Activated naive CD8-positive, alpha-beta T cell treated with anti-CD3 and anti-CD28 coated beads for 36 hours (primary cell): ENCODE measurements around the gene THOP1. TPM values are rescaled to one million over a fixed set of nuclear protein-coding genes. Genes with fewer than 3 reads are reported as not detected.
"Not testable (repeated sequence)": the region's sequence is repeated elsewhere in the genome, so short reads cannot be mapped to it uniquely, and the experiment has no call there.

Experiments used
- DNase-seq: peaks from one replicate; pipeline ENCODE4 v3.0.0; 2021
- H3K27ac Mint-ChIP-seq: one replicate; pipeline ENCODE4 v1.8.0; 2022; ENCODE audit warnings: mild to moderate bottlenecking, moderate library complexity, mixed read lengths
- H3K27me3 Mint-ChIP-seq: one replicate; pipeline ENCODE4 v1.8.0; 2022; ENCODE audit warnings: mild to moderate bottlenecking, mixed read lengths
- H3K36me3 Mint-ChIP-seq: one replicate; pipeline ENCODE4 v1.8.0; 2021; ENCODE audit warnings: mild to moderate bottlenecking, mixed read lengths
- H3K4me1 Mint-ChIP-seq: one replicate; pipeline ENCODE4 v1.8.0; 2021; ENCODE audit warnings: mixed read lengths
- H3K4me3 Mint-ChIP-seq: one replicate; pipeline ENCODE4 v1.8.0; 2022; ENCODE audit warnings: mild to moderate bottlenecking, moderate library complexity, mixed read lengths
- H3K9me3 Mint-ChIP-seq: one replicate; pipeline ENCODE4 v1.8.0; 2022; ENCODE audit warnings: mixed read lengths
- total RNA-seq, 2 experiments: library from RNA; stranded (reverse); gene quantifications; one replicate each; pipeline ENCODE4 v1.2.3, GENCODE V29; 2021

THOP1 gene
- total RNA-seq, 2 experiments from 2014 or later, result 164 to 170 TPM

GRCh38 chr19:2811735-2812413, 26.6 kb downstream of the THOP1 start:
- Mint-ChIP-seq H3K36me3 (peaks cover 10% of the 10 kb centered on the region), H3K9me3 (no peaks in the 10 kb centered on the region), H3K4me3 (no peak overlapping the region), H3K4me1 (no peaks in the 10 kb centered on the region), H3K27ac (no peak overlapping the region), H3K27me3 (no peaks in the 10 kb centered on the region)
- no peak for DNase-seq

DNA sequence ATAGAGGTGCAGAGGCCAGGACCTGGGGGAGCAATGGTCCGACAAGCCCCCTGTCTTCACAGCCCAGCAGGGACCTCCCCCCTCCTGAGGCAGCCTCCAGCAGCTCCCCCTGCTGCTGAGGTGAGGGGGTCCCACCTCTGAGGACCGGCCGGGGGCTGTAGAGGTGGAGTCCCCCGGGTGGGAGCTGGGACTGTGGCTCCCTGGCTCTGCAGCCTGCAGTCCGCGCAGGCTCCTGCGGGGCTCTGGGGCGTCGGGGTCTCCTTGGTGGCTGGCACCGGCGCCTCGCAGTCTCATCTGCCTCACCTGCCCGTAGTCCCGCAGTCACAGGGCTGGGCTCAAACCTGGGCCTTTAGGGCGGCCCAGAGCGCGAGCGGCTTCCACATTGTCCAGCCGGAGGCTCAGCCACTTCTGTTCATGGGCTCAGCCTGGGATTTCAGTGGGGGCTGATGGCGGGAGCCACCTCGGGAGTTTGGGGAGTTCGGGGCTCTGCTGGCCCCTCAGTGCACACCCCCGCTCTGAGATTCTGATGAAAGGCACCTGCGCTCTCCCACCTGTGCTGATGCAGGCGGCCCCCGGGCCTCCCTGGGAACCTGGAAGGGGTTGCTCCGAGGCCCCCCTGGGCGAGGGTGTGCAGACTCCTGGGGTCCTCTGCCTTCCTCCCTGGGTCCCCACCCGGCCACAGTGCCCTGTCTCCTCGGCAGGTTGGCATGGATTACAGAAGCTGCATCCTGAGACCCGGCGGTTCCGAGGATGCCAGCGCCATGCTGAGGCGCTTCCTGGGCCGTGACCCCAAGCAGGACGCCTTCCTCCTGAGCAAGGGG, 27.3 kb downstream of the THOP1 start:
- DNase-seq, result no peak
- H3K27me3 Mint-ChIP-seq, result no peaks in the 10 kb centered on the region
- H3K36me3 Mint-ChIP-seq, result peaks cover 10% of the 10 kb centered on the region
- peaks cover 2% of the 10 kb centered on the region for H3K4me1 Mint-ChIP-seq
- H3K9me3 Mint-ChIP-seq, result no peaks in the 10 kb centered on the region
- H3K27ac Mint-ChIP-seq, result no peak overlapping the region
- no peak overlapping the region for H3K4me3 Mint-ChIP-seq

- Mint-ChIP-seq H3K27ac (no peak overlapping the region), H3K4me1 (peaks cover 2% of the 10 kb centered on the region), H3K36me3 (peaks cover 10% of the 10 kb centered on the region), H3K4me3 (no peak overlapping the region), H3K9me3 (no peaks in the 10 kb centered on the region), H3K27me3 (no peaks in the 10 kb centered on the region)
- no peak for DNase-seq
These were observed 28.2 kb downstream of the THOP1 start for GRCh38 chr19:2813235-2814160.

DNA sequence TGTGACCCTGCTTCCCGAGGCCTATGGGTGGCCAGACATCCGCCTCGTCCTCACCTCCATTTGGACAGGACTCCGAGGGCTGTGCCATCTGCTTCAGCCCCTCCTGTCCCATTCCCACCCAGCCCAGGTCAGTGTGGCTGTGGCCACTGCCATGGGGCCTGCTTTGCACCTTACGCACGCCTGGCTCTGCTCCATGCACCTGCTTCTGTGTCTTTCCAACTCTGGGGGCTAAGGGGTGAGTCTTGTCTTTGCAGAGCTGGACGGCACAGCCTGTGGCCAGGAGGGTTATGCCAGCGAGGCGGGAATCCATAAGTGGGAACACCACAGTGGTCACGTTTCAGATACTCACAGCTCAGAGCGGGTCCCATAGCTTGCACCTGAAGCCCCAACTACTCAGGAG, 29.1 kb downstream of the THOP1 start:
- Mint-ChIP-seq H3K9me3 (no peaks in the 10 kb centered on the region), H3K27ac (no peak overlapping the region), H3K4me1 (peaks cover 2% of the 10 kb centered on the region), H3K4me3 (no peak overlapping the region), H3K36me3 (peaks cover 4% of the 10 kb centered on the region), H3K27me3 (no peaks in the 10 kb centered on the region)
- no peak for DNase-seq

GRCh38 chr19:2815191-2815614, 29.9 kb downstream of the THOP1 start:
- Mint-ChIP-seq H3K27ac (no peak overlapping the region), H3K9me3 (no peaks in the 10 kb centered on the region), H3K27me3 (no peaks in the 10 kb centered on the region), H3K4me3 (no peak overlapping the region), H3K36me3 (peaks cover 4% of the 10 kb centered on the region), H3K4me1 (peaks cover 2% of the 10 kb centered on the region)
- no peak for DNase-seq

GRCh38 chr19:2815923-2816322, 30.6 kb downstream of the THOP1 start:
- Mint-ChIP-seq H3K4me1 (peaks cover 2% of the 10 kb centered on the region), H3K4me3 (no peak overlapping the region), H3K27ac (no peak overlapping the region), H3K27me3 (no peaks in the 10 kb centered on the region), H3K36me3 (peaks cover 4% of the 10 kb centered on the region), H3K9me3 (no peaks in the 10 kb centered on the region)
- DNase-seq, result no peak

DNA sequence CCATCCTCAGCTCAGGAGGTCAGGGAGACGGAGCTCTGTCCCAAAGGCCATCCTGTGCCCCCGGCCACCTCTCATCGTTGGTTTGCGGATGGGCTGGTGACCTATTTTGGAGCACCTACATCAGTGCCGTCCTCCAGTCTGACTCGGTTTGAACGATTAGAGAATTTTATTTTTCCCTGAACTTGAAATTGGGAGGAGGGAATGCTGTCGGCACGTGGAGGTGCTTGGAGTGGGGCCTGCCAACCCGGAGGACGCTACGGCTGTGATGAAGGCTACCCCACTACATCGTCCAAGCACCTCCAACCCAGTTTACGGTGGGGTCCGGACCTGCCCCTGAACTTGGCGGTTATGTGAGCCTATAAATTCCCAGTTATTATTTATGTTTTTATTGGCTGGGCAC, 31.3 kb downstream of the THOP1 start:
- H3K9me3 Mint-ChIP-seq, result no peaks in the 10 kb centered on the region
- DNase-seq, result no peak
- H3K4me3 Mint-ChIP-seq, result no peak overlapping the region
- peaks cover 2% of the 10 kb centered on the region for H3K4me1 Mint-ChIP-seq
- no peak overlapping the region for H3K27ac Mint-ChIP-seq
- H3K27me3 Mint-ChIP-seq, result no peaks in the 10 kb centered on the region
- peaks cover 4% of the 10 kb centered on the region for H3K36me3 Mint-ChIP-seq

GRCh38 chr19:2817237-2817829, 32.0 kb downstream of the THOP1 start:
- H3K36me3 Mint-ChIP-seq, H3K9me3 Mint-ChIP-seq, DNase-seq, H3K4me1 Mint-ChIP-seq, H3K4me3 Mint-ChIP-seq, H3K27ac Mint-ChIP-seq, H3K27me3 Mint-ChIP-seq: not testable (repeated sequence)

DNA sequence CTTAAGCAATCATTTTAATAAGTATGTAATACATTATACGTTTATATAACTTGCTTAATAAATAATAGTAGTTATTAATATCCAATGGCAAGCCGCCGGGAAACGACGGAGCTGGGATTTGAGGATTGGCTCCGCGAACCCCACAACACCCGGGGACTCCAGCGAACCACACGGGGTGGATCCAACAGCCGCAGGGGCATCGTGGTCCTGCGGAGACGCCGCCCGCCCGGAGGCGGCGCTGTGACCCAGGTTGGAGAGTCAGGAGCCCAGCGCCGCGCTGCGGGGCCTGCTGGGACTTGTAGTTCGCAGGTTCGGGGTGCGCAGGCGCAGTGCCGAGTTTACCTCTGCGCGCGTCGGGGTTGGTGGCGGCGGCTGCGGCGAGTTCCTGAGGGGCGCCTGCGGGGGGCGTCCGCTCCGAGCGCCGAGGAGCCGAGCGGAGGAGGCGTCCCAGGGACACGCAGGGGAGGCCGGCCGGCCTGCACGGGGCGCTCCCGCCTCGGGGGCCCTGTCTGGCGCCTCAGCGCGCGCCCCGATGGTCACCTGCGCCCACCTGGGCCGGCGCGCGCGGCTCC, 34.3 kb downstream of the THOP1 start, which contains the start of gene ZNF554:
ZNF554 (plus strand) TSS at position 329 of the 572 bp plus-strand sequence; CDS start at position 533, 204 bp downstream.
- Mint-ChIP-seq H3K4me3 (peak within 1 kb of the TSS; percentile 84), H3K4me1 (peaks cover 2% of the 10 kb centered on the region), H3K36me3 (no peaks in the 10 kb centered on the region), H3K27me3 (no peaks in the 10 kb centered on the region), H3K9me3 (no peaks in the 10 kb centered on the region), H3K27ac (no peak within 1 kb of the TSS)
- DNase-seq, result peak; percentile 99

GRCh38 chr19:2820112-2820702, 34.9 kb downstream of the THOP1 start:
- DNase-seq, result no peak
- Mint-ChIP-seq H3K27me3 (no peaks in the 10 kb centered on the region), H3K27ac (no peak overlapping the region), H3K4me1 (peaks cover 2% of the 10 kb centered on the region), H3K4me3 (peak overlapping the region; percentile 84), H3K9me3 (no peaks in the 10 kb centered on the region), H3K36me3 (no peaks in the 10 kb centered on the region)

DNA sequence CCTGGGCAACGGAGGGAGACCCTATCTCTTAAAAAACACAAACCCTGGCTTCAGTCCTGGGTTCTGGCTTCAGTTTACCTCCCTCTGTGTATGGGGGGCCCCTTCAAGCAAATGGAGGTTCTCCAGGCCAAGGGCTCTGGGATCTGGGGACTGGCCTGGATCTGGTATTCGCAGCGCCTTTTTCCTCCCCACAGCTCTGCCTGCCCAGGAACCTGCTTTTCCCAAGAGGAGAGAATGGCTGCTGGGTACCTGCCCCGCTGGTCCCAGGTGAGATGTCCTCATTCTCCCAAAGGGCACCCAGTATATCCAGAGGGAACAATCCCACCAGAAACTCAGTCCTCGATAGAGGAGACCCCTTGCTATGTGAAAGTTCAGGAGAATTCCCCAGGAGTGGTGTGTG, 37.5 kb downstream of the THOP1 start:
- Mint-ChIP-seq H3K9me3 (peaks cover 3% of the 10 kb centered on the region), H3K4me1 (no peaks in the 10 kb centered on the region), H3K27me3 (no peaks in the 10 kb centered on the region), H3K36me3 (peaks cover 6% of the 10 kb centered on the region), H3K27ac (no peak overlapping the region), H3K4me3 (no peak overlapping the region)
- no peak for DNase-seq

DNA sequence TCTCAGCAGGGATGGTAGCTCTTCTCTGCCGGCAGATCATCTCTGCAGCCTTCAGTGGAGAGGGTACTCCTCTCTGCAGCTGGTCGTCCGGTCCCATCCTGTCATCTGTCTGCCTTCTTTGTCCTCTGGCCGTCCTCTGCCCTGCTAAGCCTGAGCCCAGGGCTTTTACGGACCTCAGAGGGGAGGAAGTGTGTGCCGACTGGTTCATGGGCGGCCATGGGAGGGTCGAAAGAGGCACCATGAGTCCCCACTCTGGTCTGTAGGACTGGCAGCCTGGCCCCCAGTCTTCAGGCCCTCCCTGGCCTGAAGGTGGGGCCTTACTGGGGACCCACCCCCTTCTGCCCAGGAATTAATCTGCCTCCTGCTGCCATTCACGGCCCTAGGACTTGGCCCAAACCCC, 38.3 kb downstream of the THOP1 start:
- Mint-ChIP-seq H3K27ac (no peak overlapping the region), H3K4me3 (no peak overlapping the region), H3K4me1 (no peaks in the 10 kb centered on the region), H3K27me3 (no peaks in the 10 kb centered on the region), H3K36me3 (peaks cover 14% of the 10 kb centered on the region), H3K9me3 (peaks cover 9% of the 10 kb centered on the region)
- no peak for DNase-seq

DNA sequence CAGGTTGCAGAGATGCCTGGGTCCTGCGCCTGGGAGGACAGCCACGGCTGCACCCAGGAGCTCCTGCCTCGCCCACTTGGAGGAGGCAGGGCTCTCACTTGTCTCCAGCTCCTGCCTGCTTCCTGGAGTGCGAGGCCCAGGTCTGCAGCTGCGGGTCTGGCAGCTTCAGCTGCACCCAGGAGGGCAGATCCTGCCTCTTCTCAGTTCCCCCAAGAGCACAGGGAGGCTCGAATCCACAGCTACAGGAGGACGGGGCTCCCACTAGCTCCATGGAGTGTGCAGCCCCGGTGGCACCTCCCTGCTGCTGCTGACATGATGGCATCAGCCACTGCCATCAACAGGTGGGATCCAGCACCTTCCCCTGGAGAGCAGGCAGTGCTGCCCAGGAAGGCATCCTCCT, 38.8 kb downstream of the THOP1 start:
- Mint-ChIP-seq H3K4me1 (no peaks in the 10 kb centered on the region), H3K27ac (no peak overlapping the region), H3K9me3 (peaks cover 13% of the 10 kb centered on the region), H3K27me3 (no peaks in the 10 kb centered on the region), H3K4me3 (no peak overlapping the region), H3K36me3 (peaks cover 18% of the 10 kb centered on the region)
- no peak for DNase-seq

DNA sequence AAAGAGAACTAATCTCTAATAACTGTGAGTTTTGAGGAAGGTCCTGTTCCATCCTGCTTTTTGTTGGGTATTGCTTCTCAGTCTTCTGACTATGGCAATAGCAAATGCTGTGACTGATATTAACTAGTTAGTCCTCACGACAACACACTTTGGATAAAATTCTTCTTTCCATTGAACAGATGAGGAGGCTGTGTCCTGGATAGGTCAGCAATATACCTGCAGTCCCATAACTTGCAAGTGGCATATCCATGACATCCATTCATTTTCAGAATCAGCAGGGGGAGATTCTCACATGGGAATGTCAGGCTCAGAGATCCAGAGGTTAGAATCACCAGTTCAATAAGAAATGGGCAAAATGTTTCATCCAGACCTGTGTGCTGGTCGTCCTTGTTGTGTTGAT, 41.7 kb downstream of the THOP1 start:
- H3K27ac Mint-ChIP-seq, result no peak overlapping the region
- peaks cover 30% of the 10 kb centered on the region for H3K36me3 Mint-ChIP-seq
- no peak overlapping the region for H3K4me3 Mint-ChIP-seq
- no peak for DNase-seq
- H3K9me3 Mint-ChIP-seq, result peaks cover 21% of the 10 kb centered on the region
- no peaks in the 10 kb centered on the region for H3K4me1 Mint-ChIP-seq
- no peaks in the 10 kb centered on the region for H3K27me3 Mint-ChIP-seq
